Measurements from ENCODE around the gene USP6NL.

- TF ChIP-seq CTCF (conservative IDR thresholded peaks at IDR 0.05) (no peak), EZH2 (IDR thresholded peaks at IDR 0.05; ENCODE audit: low read depth) (no peak)
Measured at GRCh38 chr10:11454160-11454559, 157.3 kb downstream of the USP6NL start.
